ENCODE results near the gene TMEM191B. TPM values are rescaled to one million over a fixed set of nuclear protein-coding genes. Genes with fewer than 3 reads are reported as not detected.
"Not testable (repeated sequence)": the region's sequence is repeated elsewhere in the genome, so short reads cannot be mapped to it uniquely, and the experiment has no call there.

Gene TMEM191B
- total RNA-seq (1 to 10 TPM in 1 of 2 donors, not detected in 1; 8.1 TPM), polyA plus RNA-seq (1 to 10 TPM; 1.3 to 1.8 TPM)
- long read RNA-seq, donor 1 = 0 reads
- long read RNA-seq, donor 2 = 0 reads
- long read RNA-seq, donor 3 = 0 reads
- long read RNA-seq, donor 4 = 0 reads
- long read RNA-seq, donor 5, partial matches to known transcripts = 0 of 1 reads
- long read RNA-seq, donor 5, other reads (novel, unspliced or antisense) = 0 of 1 reads

DNA sequence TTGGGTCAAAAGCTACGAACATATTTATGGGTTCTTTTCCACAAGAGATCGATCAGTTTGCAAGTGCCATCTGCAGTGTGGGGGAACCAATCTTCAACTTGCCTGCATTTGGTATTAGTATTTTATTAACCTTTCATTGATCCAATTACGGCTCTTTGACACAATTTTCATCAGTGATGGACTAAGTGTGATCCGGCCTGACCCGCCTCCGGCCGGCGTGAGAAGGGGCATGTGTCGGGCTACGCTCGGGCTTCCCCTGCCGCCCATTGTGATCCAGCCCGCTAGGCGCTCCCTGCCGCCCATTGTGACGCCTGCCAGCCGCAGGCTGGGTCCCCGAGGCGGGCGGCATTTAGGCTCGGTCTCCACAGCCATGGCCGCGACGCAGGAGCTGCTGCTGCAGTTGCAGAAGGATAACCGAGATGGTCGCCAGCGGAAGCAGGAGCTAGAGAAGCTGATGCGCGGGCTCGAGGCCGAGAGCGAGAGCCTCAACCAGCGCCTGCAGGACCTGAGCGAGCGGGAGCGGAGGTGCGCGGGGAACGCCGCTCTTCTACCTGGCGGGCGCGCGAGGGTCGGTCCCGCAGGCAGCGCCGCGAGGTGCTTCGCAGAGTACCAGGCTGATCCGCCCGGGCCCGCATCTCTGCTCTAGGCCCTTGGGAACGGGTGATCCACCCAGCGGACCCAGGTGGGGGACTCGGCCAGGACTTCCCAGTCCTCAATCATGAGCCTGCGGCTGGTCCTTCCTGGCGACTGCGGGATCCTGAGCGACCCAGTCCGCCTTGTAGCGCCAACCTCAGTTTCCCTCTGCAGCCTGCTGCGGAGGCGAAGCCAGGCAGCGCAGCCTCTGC is at the start of gene TMEM191B:
TMEM191B (plus strand) TSS at position 51 of the 845 bp plus-strand sequence; CDS start at position 230, 179 bp downstream.
- ATAC-seq (ENCODE audit: insufficient read depth, low FRiP score); H3K36me3 ChIP-seq (ENCODE audit: control insufficient read depth in 4 of 4, insufficient read depth in 4 of 4, low read length in 4 of 4); H3K27ac ChIP-seq (ENCODE audit: low read depth in 1 of 2, low read length in 1 of 2); H3K9me3 ChIP-seq (ENCODE audit: control insufficient read depth in 4 of 4, insufficient read depth in 3 of 4, low read length in 3 of 4); H3K4me1 ChIP-seq (ENCODE audit: control insufficient read depth in 5 of 5, insufficient read depth in 5 of 5, low read length in 5 of 5); DNase-seq; H3K27me3 ChIP-seq (ENCODE audit: control insufficient read depth in 3 of 3, insufficient read depth in 3 of 3, low read length in 2 of 3); H3K9ac ChIP-seq (ENCODE audit: insufficient read depth in 1 of 2, low read length in 2 of 2); H3K4me3 ChIP-seq: not testable (repeated sequence)
- WGBS, 2 donors = no CpG with 5 or more reads among the region's 65 CpGs

GRCh38 chr22:18496227-18496626 is 31.4 kb upstream of the TMEM191B start:
- H3K4me1 ChIP-seq (ENCODE audit: control insufficient read depth in 5 of 5, insufficient read depth in 5 of 5, low read length in 5 of 5); ATAC-seq (ENCODE audit: insufficient read depth, low FRiP score); H3K9me3 ChIP-seq (ENCODE audit: control insufficient read depth in 4 of 4, insufficient read depth in 3 of 4, low read length in 3 of 4); H3K27ac ChIP-seq (ENCODE audit: low read depth in 1 of 2, low read length in 1 of 2); H3K27me3 ChIP-seq (ENCODE audit: control insufficient read depth in 3 of 3, insufficient read depth in 3 of 3, low read length in 2 of 3); H3K36me3 ChIP-seq (ENCODE audit: control insufficient read depth in 4 of 4, insufficient read depth in 4 of 4, low read length in 4 of 4); H3K4me3 ChIP-seq; DNase-seq; H3K9ac ChIP-seq (ENCODE audit: insufficient read depth in 1 of 2, low read length in 2 of 2): not testable (repeated sequence)
- no CpG with 5 or more reads among the region's 3 CpGs for WGBS, 2 donors

- not testable (repeated sequence) for H3K9me3 ChIP-seq (ENCODE audit: control insufficient read depth in 4 of 4, insufficient read depth in 3 of 4, low read length in 3 of 4); H3K4me3 ChIP-seq; H3K27ac ChIP-seq (ENCODE audit: low read depth in 1 of 2, low read length in 1 of 2); H3K27me3 ChIP-seq (ENCODE audit: control insufficient read depth in 3 of 3, insufficient read depth in 3 of 3, low read length in 2 of 3); ATAC-seq (ENCODE audit: insufficient read depth, low FRiP score); H3K4me1 ChIP-seq (ENCODE audit: control insufficient read depth in 5 of 5, insufficient read depth in 5 of 5, low read length in 5 of 5); H3K36me3 ChIP-seq (ENCODE audit: control insufficient read depth in 4 of 4, insufficient read depth in 4 of 4, low read length in 4 of 4); H3K9ac ChIP-seq (ENCODE audit: insufficient read depth in 1 of 2, low read length in 2 of 2)
- DNase-seq = peak in 1 of 3 donors; percentile 0
- 88% methylated on average over 6 of the region's 6 CpGs; no CpG with 5 or more reads in 1 of the 2 donors for WGBS, 2 donors
Measured at GRCh38 chr22:18511327-18511726, 16.3 kb upstream of the TMEM191B start.

- ATAC-seq (ENCODE audit: insufficient read depth, low FRiP score); H3K27me3 ChIP-seq (ENCODE audit: control insufficient read depth in 3 of 3, insufficient read depth in 3 of 3, low read length in 2 of 3): not testable (repeated sequence)
Measured at GRCh38 chr22:18512378-18512777, 15.2 kb upstream of the TMEM191B start.

GRCh38 chr22:18513454-18513853 is 14.1 kb upstream of the TMEM191B start:
- H3K27ac ChIP-seq (ENCODE audit: low read depth in 1 of 2, low read length in 1 of 2); H3K4me3 ChIP-seq; H3K27me3 ChIP-seq (ENCODE audit: control insufficient read depth in 3 of 3, insufficient read depth in 3 of 3, low read length in 2 of 3); ATAC-seq (ENCODE audit: insufficient read depth, low FRiP score); H3K4me1 ChIP-seq (ENCODE audit: control insufficient read depth in 5 of 5, insufficient read depth in 5 of 5, low read length in 5 of 5); H3K9me3 ChIP-seq (ENCODE audit: control insufficient read depth in 4 of 4, insufficient read depth in 3 of 4, low read length in 3 of 4); H3K36me3 ChIP-seq (ENCODE audit: control insufficient read depth in 4 of 4, insufficient read depth in 4 of 4, low read length in 4 of 4); H3K9ac ChIP-seq (ENCODE audit: insufficient read depth in 1 of 2, low read length in 2 of 2): not testable (repeated sequence)
- DNase-seq = peak in 1 of 3 donors; percentile 0
- 41% methylated on average over 5 of the region's 10 CpGs; no CpG with 5 or more reads in 1 of the 2 donors for WGBS, 2 donors

More at GRCh38 chr22:18512378-18512777, 15.2 kb upstream of the TMEM191B start:
- not testable (repeated sequence) for H3K27ac ChIP-seq (ENCODE audit: low read depth in 1 of 2, low read length in 1 of 2); DNase-seq; H3K9me3 ChIP-seq (ENCODE audit: control insufficient read depth in 4 of 4, insufficient read depth in 3 of 4, low read length in 3 of 4); H3K4me3 ChIP-seq; H3K4me1 ChIP-seq (ENCODE audit: control insufficient read depth in 5 of 5, insufficient read depth in 5 of 5, low read length in 5 of 5); H3K36me3 ChIP-seq (ENCODE audit: control insufficient read depth in 4 of 4, insufficient read depth in 4 of 4, low read length in 4 of 4); H3K9ac ChIP-seq (ENCODE audit: insufficient read depth in 1 of 2, low read length in 2 of 2)
- WGBS, 2 donors = 62% methylated on average over 5 of the region's 10 CpGs

DNA sequence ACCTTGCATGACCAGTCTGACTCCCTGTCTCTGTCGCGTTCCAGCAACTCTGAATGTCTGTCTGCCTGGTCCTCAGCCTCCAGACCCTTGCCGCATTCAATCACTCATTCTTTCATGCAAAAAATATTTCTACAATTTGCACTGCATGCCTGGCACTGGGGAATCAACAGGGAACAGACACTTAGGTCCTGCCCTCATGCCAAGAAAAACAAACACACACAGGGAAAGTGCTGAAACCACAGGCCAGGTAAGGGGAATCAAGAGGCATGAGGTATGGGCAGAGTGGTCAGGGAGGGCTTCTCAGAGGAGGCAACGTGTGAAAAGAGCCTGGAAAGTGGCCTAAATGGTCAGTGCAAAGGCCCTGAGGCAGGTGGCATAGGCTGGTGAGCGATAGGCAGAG is 9.5 kb upstream of the TMEM191B start, which contains the start of gene GGTLC3:
GGTLC3 (minus strand) TSS at position 101 of the 400 bp plus-strand sequence. CDS start 264 bp downstream, outside the sequence.
- H3K4me1 ChIP-seq (ENCODE audit: control insufficient read depth in 5 of 5, insufficient read depth in 5 of 5, low read length in 5 of 5); DNase-seq; H3K9me3 ChIP-seq (ENCODE audit: control insufficient read depth in 4 of 4, insufficient read depth in 3 of 4, low read length in 3 of 4); H3K9ac ChIP-seq (ENCODE audit: insufficient read depth in 1 of 2, low read length in 2 of 2); H3K4me3 ChIP-seq; H3K27ac ChIP-seq (ENCODE audit: low read depth in 1 of 2, low read length in 1 of 2); H3K27me3 ChIP-seq (ENCODE audit: control insufficient read depth in 3 of 3, insufficient read depth in 3 of 3, low read length in 2 of 3); ATAC-seq (ENCODE audit: insufficient read depth, low FRiP score); H3K36me3 ChIP-seq (ENCODE audit: control insufficient read depth in 4 of 4, insufficient read depth in 4 of 4, low read length in 4 of 4): not testable (repeated sequence)
- no CpG with 5 or more reads among the region's 5 CpGs for WGBS, 2 donors

- ATAC-seq (ENCODE audit: insufficient read depth, low FRiP score); H3K4me1 ChIP-seq (ENCODE audit: control insufficient read depth in 5 of 5, insufficient read depth in 5 of 5, low read length in 5 of 5); H3K4me3 ChIP-seq; H3K9ac ChIP-seq (ENCODE audit: insufficient read depth in 1 of 2, low read length in 2 of 2); H3K27me3 ChIP-seq (ENCODE audit: control insufficient read depth in 3 of 3, insufficient read depth in 3 of 3, low read length in 2 of 3); DNase-seq; H3K27ac ChIP-seq (ENCODE audit: low read depth in 1 of 2, low read length in 1 of 2); H3K9me3 ChIP-seq (ENCODE audit: control insufficient read depth in 4 of 4, insufficient read depth in 3 of 4, low read length in 3 of 4); H3K36me3 ChIP-seq (ENCODE audit: control insufficient read depth in 4 of 4, insufficient read depth in 4 of 4, low read length in 4 of 4): not testable (repeated sequence)
- no CpG with 5 or more reads among the region's 6 CpGs for WGBS, 2 donors
Measured at GRCh38 chr22:18522762-18523161, 4.8 kb upstream of the TMEM191B start.

DNA sequence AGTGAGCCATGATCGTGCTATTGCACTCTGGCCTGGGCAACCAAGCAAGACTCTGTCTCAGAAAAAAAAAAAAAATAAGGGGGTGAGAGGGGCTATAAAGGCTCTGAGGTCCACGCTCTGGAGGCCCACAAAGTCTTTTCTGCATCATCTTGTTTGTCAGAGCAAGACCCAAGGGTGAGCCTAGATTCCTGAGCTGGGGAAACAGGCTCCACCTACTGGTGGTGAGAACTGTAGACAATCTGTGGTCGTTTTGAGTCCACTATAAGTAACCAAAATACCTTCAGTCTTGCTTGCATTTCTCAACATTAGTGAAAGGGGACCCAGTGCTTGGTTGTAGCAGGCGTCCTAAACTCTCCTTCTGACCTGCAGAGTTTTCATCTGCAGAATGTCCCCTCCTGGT is 4.3 kb upstream of the TMEM191B start:
- not testable (repeated sequence) for ATAC-seq (ENCODE audit: insufficient read depth, low FRiP score); H3K4me3 ChIP-seq; H3K4me1 ChIP-seq (ENCODE audit: control insufficient read depth in 5 of 5, insufficient read depth in 5 of 5, low read length in 5 of 5); H3K9ac ChIP-seq (ENCODE audit: insufficient read depth in 1 of 2, low read length in 2 of 2); DNase-seq; H3K9me3 ChIP-seq (ENCODE audit: control insufficient read depth in 4 of 4, insufficient read depth in 3 of 4, low read length in 3 of 4); H3K36me3 ChIP-seq (ENCODE audit: control insufficient read depth in 4 of 4, insufficient read depth in 4 of 4, low read length in 4 of 4); H3K27me3 ChIP-seq (ENCODE audit: control insufficient read depth in 3 of 3, insufficient read depth in 3 of 3, low read length in 2 of 3); H3K27ac ChIP-seq (ENCODE audit: low read depth in 1 of 2, low read length in 1 of 2)
- WGBS, 2 donors = no CpG with 5 or more reads among the region's 4 CpGs

Data from lung (tissue), 14 donors.